LHCN-M2 (cell line): ENCODE measurements around the gene RLF. TPM values are rescaled to one million over a fixed set of nuclear protein-coding genes. Genes with fewer than 3 reads are reported as not detected.

ENCODE experiments used
- DNase-seq: peaks from one replicate; pipeline ENCODE4 v3.0.0-alpha.2; 2012; ENCODE audit warnings: low read depth
- total RNA-seq: library from RNA; depleted of rRNA; stranded (reverse); fragments of >200 nt; gene quantifications from 2 replicates; pipeline ENCODE4 v1.2.3, GENCODE V29; 2014; rRNA removed

Gene RLF
- total RNA-seq, 1 experiment from 2014 or later, result 15.7 TPM

- DNase-seq, result no peak
Measured at GRCh38 chr1:40272653-40273213, 111.5 kb downstream of the RLF start.

- DNase-seq, result no peak
Measured at GRCh38 chr1:40273547-40274166, 112.5 kb downstream of the RLF start.

GRCh38 chr1:40274331-40274730, 113.1 kb downstream of the RLF start:
- no peak for DNase-seq

- DNase-seq, result no peak
Measured at GRCh38 chr1:40276122-40276521, 114.9 kb downstream of the RLF start.

GRCh38 chr1:40281853-40282252, 120.7 kb downstream of the RLF start:
- no peak for DNase-seq

Other genes starting within 250 kb of the RLF start
- gene MFSD2A, start 206.2 kb upstream of the RLF start, total RNA-seq, result 9.7 and 12.3 TPM in 2 replicates
- gene CAP1, start 120.7 kb upstream of the RLF start, total RNA-seq, result 505 and 541 TPM in 2 replicates
- 40.3 and 54.2 TPM in 2 replicates for gene PPT1, start 64.1 kb upstream of the RLF start, total RNA-seq
- gene TMCO2, start 86.5 kb downstream of the RLF start, total RNA-seq, result not detected in 2 replicates
- gene ZMPSTE24, start 96.8 kb downstream of the RLF start, total RNA-seq, result 53.0 and 56.5 TPM in 2 replicates
- not detected in 2 replicates for gene COL9A2, start 155.9 kb downstream of the RLF start, total RNA-seq
- 34.9 and 35.1 TPM in 2 replicates for gene SMAP2, start 212.3 kb downstream of the RLF start, total RNA-seq